Ishikawa (cell line): ENCODE data around the gene TTF1.

Source experiments
- CREB1 ChIP-seq: IDR thresholded peaks from 2 replicates; pipeline ENCODE4 v1.6.1; 2012; ENCODE audit warnings: low read depth
- EGR1 ChIP-seq: IDR thresholded peaks from 2 replicates; pipeline ENCODE4 v1.6.1; 2012
- EP300 ChIP-seq: IDR thresholded peaks from 2 replicates; pipeline ENCODE4 v1.6.1; 2012; ENCODE audit warnings: borderline replicate concordance
- FOXM1 ChIP-seq: IDR thresholded peaks from 2 replicates; pipeline ENCODE4 v1.6.1; 2012; ENCODE audit warnings: low read depth, borderline replicate concordance
- NFIC ChIP-seq: IDR thresholded peaks from 2 replicates; pipeline ENCODE4 v1.6.1; 2012
- RAD21 ChIP-seq: IDR thresholded peaks from 2 replicates; pipeline ENCODE4 v1.6.1; 2012; ENCODE audit warnings: low read depth
- REST ChIP-seq: IDR thresholded peaks from 2 replicates; pipeline ENCODE4 v1.6.1; 2012; ENCODE audit warnings: low read depth, mild to moderate bottlenecking
- TAF1 ChIP-seq: IDR thresholded peaks from 2 replicates; pipeline ENCODE4 v1.6.1; 2012; ENCODE audit warnings: low read depth, mild to moderate bottlenecking
- TCF12 ChIP-seq: IDR thresholded peaks from 2 replicates; pipeline ENCODE4 v1.6.1; 2012; ENCODE audit warnings: low read depth
- TEAD4 ChIP-seq: IDR thresholded peaks from 2 replicates; pipeline ENCODE4 v1.6.1; 2012
- USF1 ChIP-seq: IDR thresholded peaks from 2 replicates; pipeline ENCODE4 v1.6.1; 2012
- YY1 ChIP-seq: IDR thresholded peaks from 2 replicates; pipeline ENCODE4 v1.6.1; 2012; ENCODE audit warnings: low read depth
- ZBTB7A ChIP-seq: IDR thresholded peaks from 2 replicates; pipeline ENCODE4 v1.6.1; 2012; ENCODE audit warnings: low read depth
- TF ChIP-seq, protein P1 (sequence below): IDR thresholded peaks from 2 replicates; pipeline ENCODE4 v1.6.1; 2012

Gene TTF1

DNA sequence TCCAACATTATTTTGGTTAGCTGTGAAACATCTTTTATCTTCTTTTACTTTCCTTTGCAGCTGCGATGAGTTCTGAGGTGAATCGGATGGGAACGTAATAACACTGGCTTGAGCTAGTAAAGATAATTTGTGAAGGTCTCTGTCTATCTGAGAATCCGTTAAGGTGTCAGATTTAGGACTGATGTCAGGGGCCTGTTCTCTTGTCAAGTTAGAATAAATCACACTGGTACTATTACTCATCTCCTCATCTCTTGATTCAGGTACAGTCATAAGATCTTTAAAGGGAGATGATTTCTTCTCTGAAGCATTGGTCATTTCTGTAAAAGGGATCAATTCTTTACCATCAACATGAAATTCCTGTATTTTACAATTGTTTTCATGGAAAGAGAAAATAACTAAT is 78.1 kb downstream of the TTF1 start:
- no peak for TF ChIP-seq ZBTB7A
- TF ChIP-seq YY1: no peak
- TF ChIP-seq EP300: no peak
- TF ChIP-seq USF1: no peak
- no peak for TF ChIP-seq TEAD4
- TF ChIP-seq NFIC: no peak
- no peak for TF ChIP-seq FOXM1
- no peak for TF ChIP-seq TAF1
- TF ChIP-seq EGR1: no peak
- TF ChIP-seq RAD21: no peak
- TF ChIP-seq, protein P1, sequence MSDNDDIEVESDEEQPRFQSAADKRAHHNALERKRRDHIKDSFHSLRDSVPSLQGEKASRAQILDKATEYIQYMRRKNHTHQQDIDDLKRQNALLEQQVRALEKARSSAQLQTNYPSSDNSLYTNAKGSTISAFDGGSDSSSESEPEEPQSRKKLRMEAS: no peak
- no peak for TF ChIP-seq REST
- TF ChIP-seq TCF12: no peak

DNA sequence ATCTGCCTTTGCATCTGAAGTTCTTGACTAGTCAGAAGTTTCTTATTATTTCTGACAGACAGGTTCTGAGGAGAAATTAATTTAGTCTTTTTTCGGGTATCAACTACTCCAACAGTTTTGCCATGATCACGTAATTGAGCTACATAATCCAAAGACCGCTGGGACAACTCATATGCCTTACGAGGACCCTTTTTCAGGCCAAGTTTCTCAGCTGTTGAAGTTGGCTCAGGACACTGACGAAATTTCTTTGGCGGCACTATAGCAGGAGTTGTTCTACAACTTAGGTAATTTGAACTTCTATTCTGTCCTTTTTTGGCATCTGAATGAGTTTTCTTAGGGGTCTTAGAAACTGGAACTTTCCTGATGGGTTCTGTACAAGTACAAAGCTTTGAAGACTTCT is 79.1 kb downstream of the TTF1 start:
- TF ChIP-seq TCF12 (no peak), FOXM1 (no peak), CREB1 (no peak), RAD21 (no peak)
